Prostate gland (tissue), 2 donors: ENCODE measurements around the gene THAP10. TPM values are rescaled to one million over a fixed set of nuclear protein-coding genes. Genes with fewer than 3 reads are reported as not detected.

Experiments used
- DNase-seq: peaks from one replicate; pipeline ENCODE4 v3.0.0-alpha.2; 2019; ENCODE audit warnings: low spot score
- H3K27ac ChIP-seq, 2 donors: fragments of 200-600 bp; sonication (generic); 2 replicates each; pipeline ENCODE4 v1.5.1; 2017 to 2019
- H3K27me3 ChIP-seq: fragments of 200-600 bp; sonication (generic); replicated peaks from 2 replicates; pipeline ENCODE4 v1.5.1; 2019; ENCODE audit not compliant: insufficient read depth
- H3K36me3 ChIP-seq, 2 donors: fragments of 200-600 bp; sonication (generic); 1 replicate in 1 of 2; 2 replicates in 1 of 2; pipeline versions ENCODE4 v1.5.1 to v1.8.1; 2017 to 2019
- H3K4me1 ChIP-seq: fragments of 200-600 bp; sonication (generic); replicated peaks from 2 replicates; pipeline ENCODE4 v1.5.1; 2019
- H3K4me3 ChIP-seq, 2 donors: fragments of 200-600 bp; sonication (generic); 2 replicates each; pipeline ENCODE4 v1.5.1; 2017 to 2019
- H3K9me3 ChIP-seq: fragments of 200-600 bp; sonication (generic); 2 replicates; pipeline ENCODE4 v1.5.1; 2017
- CTCF ChIP-seq, 4 experiments: fragments of 200-600 bp in 2 of 4; fragments of 450-650 bp in 2 of 4; sonication (generic) in 2 of 4; IDR thresholded peaks; 1 replicate in 3 of 4; 2 replicates in 1 of 4; pipeline ENCODE4 v1.5.1; 2016 to 2019; ENCODE audit warnings: antibody characterized with exemption in 4 of 4, mild to moderate bottlenecking in 2 of 4, moderate library complexity in 2 of 4
- POLR2A ChIP-seq: fragments of 450-650 bp; IDR thresholded peaks from one replicate; pipeline ENCODE4 v1.6.1; 2016; ENCODE audit warnings: antibody characterized with exemption, mild to moderate bottlenecking
- POLR2AphosphoS5 ChIP-seq: sonication (generic); formaldehyde crosslinking; IDR thresholded peaks from one replicate; pipeline ENCODE4 v1.6.1; 2017; ENCODE audit warnings: antibody characterized with exemption
- WGBS: methylation state at CpG from one replicate; pipeline ENCODE4 v1.1.5; 2018; 5-methylcytosine and 5-hydroxymethylcytosine counted together
- intact Hi-C: fragments of 100-400 bp; cut with DNase I; formaldehyde crosslinking; loops from one replicate; pipeline ENCODE4 v1.14.2; 2022
- total RNA-seq, 2 donors: library from RNA; depleted of rRNA; stranded (reverse); fragments of >200 nt; gene quantifications; one replicate each; pipeline ENCODE4 v1.1.0, GENCODE V29; 2016

Gene THAP10
- total RNA-seq, 2 donors from 2014 or later = 3.2 to 6.6 TPM

GRCh38 chr15:70834999-70835398, 57.2 kb downstream of the THAP10 start:
- TF ChIP-seq CTCF (IDR thresholded peaks at IDR 0.05) (no peak), POLR2AphosphoS5 (no peak), POLR2A (no peak)
- peaks cover 0 to 3% of the 10 kb centered on the region in 2 donors for H3K36me3 ChIP-seq
- H3K27ac ChIP-seq = peak overlapping the region; percentile 25 to 58
- intact Hi-C loops = no loop called here
- H3K4me1 ChIP-seq = no peaks in the 10 kb centered on the region
- no peak overlapping the region for H3K4me3 ChIP-seq
- no peaks in the 10 kb centered on the region for H3K27me3 ChIP-seq
- no peak for DNase-seq
- H3K9me3 ChIP-seq = no peaks in the 10 kb centered on the region
- 77% methylated on average over 2 of the region's 2 CpGs for WGBS

DNA sequence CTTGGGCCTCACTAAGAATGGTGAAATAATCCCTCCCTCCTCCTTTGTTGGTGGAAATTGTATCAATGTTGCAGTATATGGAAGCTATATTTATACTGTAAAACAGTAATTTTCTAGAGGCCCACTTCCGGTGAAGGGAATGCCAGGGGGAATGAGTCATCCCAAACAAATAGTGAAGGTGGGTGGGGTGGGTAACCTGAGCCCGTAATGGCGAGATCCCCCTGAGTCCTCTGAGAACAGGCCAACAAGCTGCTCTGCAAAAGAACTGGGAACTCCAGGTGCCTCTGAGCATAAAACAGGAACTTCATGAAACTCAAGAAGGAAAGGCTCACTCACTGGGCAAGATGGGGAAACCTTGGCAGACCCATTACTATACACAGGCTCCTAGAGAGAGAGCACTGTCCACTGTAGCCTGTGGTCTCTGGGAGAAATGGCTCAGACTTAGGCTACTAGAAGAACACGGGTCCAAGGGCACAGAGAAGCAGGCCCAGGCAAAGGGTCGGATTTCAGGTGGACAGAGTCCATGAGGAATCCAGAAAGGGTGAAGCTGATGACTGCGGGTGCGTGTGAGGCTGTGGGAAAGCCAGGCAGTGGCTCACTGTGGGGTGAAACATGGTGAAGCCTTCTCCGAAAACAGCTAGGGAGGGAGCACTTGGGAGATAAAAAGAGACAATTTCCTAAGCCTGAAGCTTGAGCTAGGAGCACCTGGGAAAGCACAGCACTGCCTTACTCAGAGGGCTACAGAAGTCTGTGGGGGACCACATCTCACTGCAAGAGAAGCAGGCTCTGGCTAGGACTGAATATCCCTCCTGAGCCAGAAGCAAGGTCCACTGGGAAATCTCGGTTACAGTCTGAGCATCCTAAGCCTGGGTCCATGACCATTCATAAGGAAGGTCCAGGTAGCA, 58.1 kb downstream of the THAP10 start:
- TF ChIP-seq POLR2A = no peak
- no peak for TF ChIP-seq CTCF (IDR thresholded peaks at IDR 0.05)
- TF ChIP-seq POLR2AphosphoS5 = peak; percentile 16
- Histone ChIP-seq H3K27ac (peak overlapping the region; percentile 25 to 58), H3K27me3 (no peaks in the 10 kb centered on the region), H3K4me3 (no peak overlapping the region), H3K9me3 (no peaks in the 10 kb centered on the region), H3K4me1 (no peaks in the 10 kb centered on the region), H3K36me3 (peaks cover 0 to 3% of the 10 kb centered on the region in 2 donors)
- intact Hi-C loops = no loop called here
- no peak for DNase-seq
- whole genome bisulfite sequencing = 44% methylated on average over 9 of the region's 9 CpGs

- 86% methylated on average over 3 of the region's 3 CpGs for WGBS
- Histone ChIP-seq H3K4me3 (no peak overlapping the region), H3K27ac (peak overlapping the region in 1 of 2 donors; percentile 25)
Measured at GRCh38 chr15:70833422-70833821, 58.8 kb downstream of the THAP10 start.

GRCh38 chr15:70832176-70832575, 60.1 kb downstream of the THAP10 start:
- Histone ChIP-seq H3K36me3 (peaks cover 0 to 3% of the 10 kb centered on the region in 2 donors), H3K27ac (no peak overlapping the region), H3K9me3 (no peaks in the 10 kb centered on the region), H3K4me3 (no peak overlapping the region), H3K4me1 (no peaks in the 10 kb centered on the region), H3K27me3 (no peaks in the 10 kb centered on the region)
- WGBS = 97% methylated on average over 20 of the region's 20 CpGs
- no peak for DNase-seq
- intact Hi-C loops = no loop called here
- no peak for TF ChIP-seq POLR2A
- TF ChIP-seq CTCF (IDR thresholded peaks at IDR 0.05) = no peak
- TF ChIP-seq POLR2AphosphoS5 = no peak

More at GRCh38 chr15:70833422-70833821, 58.8 kb downstream of the THAP10 start:
- intact Hi-C loops = no loop called here
- H3K27me3 ChIP-seq = no peaks in the 10 kb centered on the region
- no peaks in the 10 kb centered on the region for H3K9me3 ChIP-seq
- peaks cover 0 to 3% of the 10 kb centered on the region in 2 donors for H3K36me3 ChIP-seq
- no peak for DNase-seq
- no peak for TF ChIP-seq CTCF (IDR thresholded peaks at IDR 0.05)
- TF ChIP-seq POLR2AphosphoS5 = no peak
- no peak for TF ChIP-seq POLR2A
- H3K4me1 ChIP-seq = no peaks in the 10 kb centered on the region

Other genes starting within 250 kb of the THAP10 start
- gene UACA, start 128.9 kb downstream of the THAP10 start, total RNA-seq = 10 to 100 TPM; 16.3 to 35.2 TPM
- 10 to 100 TPM; 24.6 to 43.3 TPM for gene LARP6, start 38.3 kb downstream of the THAP10 start, total RNA-seq
- gene LRRC49, start 393 bp upstream of the THAP10 start, total RNA-seq = 10 to 100 TPM in 1 of 2 donors, 1 to 10 TPM in 1; 9.8 to 13.3 TPM
- 100 to 1,000 TPM in 1 of 2 donors, 10 to 100 TPM in 1; 84.1 to 223 TPM for gene THSD4, start 223.0 kb upstream of the THAP10 start, total RNA-seq